ENCODE measurements around the gene ABHD12B.
A peak's percentile ranks its signal among the peaks of the same experiment; 100 is the strongest.

ABHD12B gene

DNA sequence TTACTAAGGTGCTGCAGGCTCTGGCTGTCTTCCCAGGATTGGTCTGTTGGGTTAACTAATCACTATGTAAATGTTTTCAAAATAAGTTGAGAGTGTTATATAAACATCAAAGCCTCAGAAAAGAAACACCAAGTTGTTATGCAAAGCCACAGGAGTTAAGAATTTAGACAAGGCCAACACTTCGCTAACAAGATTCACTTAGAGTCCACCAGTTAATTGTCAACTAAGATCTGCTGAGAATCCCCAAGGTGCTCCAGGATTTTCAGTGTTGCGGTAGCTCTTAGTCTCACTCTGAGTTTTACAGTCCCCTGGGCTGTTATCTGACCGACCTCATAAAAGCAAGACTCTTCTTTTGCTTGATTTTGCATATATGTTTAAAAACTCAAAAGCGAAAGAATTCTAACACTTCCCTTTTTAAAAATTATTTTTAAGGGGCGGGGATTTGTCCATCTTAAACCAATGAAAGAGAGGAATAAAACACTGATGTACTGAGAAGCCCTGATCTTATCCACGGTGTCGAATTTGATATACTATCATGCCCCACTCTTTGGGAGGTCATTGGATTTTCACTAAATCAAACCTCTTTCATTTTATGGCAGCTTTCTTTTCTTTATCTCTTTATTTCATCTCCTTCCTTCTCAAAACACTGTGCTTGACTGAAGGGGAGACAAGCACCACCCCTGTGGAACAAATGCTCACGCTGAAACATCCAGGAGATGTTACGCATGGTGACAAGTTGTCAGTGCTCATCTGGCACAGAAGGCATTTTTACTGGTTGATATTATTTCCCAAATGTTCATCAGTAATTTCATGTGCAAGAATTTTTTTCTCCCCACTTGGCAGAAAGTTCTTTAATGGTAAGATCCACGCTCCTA, 47.9 kb upstream of the ABHD12B start:
- TF ChIP-seq, protein P1, sequence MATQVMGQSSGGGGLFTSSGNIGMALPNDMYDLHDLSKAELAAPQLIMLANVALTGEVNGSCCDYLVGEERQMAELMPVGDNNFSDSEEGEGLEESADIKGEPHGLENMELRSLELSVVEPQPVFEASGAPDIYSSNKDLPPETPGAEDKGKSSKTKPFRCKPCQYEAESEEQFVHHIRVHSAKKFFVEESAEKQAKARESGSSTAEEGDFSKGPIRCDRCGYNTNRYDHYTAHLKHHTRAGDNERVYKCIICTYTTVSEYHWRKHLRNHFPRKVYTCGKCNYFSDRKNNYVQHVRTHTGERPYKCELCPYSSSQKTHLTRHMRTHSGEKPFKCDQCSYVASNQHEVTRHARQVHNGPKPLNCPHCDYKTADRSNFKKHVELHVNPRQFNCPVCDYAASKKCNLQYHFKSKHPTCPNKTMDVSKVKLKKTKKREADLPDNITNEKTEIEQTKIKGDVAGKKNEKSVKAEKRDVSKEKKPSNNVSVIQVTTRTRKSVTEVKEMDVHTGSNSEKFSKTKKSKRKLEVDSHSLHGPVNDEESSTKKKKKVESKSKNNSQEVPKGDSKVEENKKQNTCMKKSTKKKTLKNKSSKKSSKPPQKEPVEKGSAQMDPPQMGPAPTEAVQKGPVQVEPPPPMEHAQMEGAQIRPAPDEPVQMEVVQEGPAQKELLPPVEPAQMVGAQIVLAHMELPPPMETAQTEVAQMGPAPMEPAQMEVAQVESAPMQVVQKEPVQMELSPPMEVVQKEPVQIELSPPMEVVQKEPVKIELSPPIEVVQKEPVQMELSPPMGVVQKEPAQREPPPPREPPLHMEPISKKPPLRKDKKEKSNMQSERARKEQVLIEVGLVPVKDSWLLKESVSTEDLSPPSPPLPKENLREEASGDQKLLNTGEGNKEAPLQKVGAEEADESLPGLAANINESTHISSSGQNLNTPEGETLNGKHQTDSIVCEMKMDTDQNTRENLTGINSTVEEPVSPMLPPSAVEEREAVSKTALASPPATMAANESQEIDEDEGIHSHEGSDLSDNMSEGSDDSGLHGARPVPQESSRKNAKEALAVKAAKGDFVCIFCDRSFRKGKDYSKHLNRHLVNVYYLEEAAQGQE (IDR thresholded peaks at IDR 0.05; ENCODE audit: insufficient replicate concordance, low read depth), result no peak
- TF ChIP-seq SPI1 (IDR thresholded peaks at IDR 0.05; ENCODE audit: borderline replicate concordance, low read depth), result peak; percentile 59
- no peak for DNase-seq (ENCODE audit: low read depth in 1 of 2, low spot score in 1 of 2)
- H3K27me3 ChIP-seq (ENCODE audit: insufficient read depth, poor library complexity, severe bottlenecking), result no peaks in the 10 kb centered on the region
- peak overlapping the region; percentile 6; the same call in 1 of the 2 replicates for H3K27ac ChIP-seq (replicated peaks)
- H3K4me3 ChIP-seq (replicated peaks; ENCODE audit: insufficient read depth, low read length), result no peak overlapping the region

DNA sequence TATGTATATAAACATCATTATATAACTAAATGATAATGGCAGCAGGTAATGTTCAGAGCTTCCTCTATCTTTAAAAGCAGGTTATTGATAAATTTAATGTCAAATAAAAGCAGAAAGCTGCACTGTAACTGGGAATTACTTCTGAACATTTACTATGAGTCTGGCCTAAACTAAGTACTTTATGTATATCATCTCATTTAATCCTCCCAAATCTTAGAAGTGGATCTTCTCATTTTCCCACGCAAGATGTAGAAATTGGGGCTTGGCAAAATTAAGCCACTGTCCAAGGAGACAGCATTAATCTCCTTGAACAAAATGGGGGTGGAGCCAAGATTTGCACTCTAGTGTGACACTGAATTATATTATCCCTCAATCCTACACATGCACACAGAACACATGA, 46.5 kb upstream of the ABHD12B start:
- Histone ChIP-seq H3K27me3 (ENCODE audit: insufficient read depth, poor library complexity, severe bottlenecking) (no peaks in the 10 kb centered on the region), H3K27ac (replicated peaks) (no peak overlapping the region), H3K4me3 (replicated peaks; ENCODE audit: insufficient read depth, low read length) (no peak overlapping the region)
- no peak for DNase-seq (ENCODE audit: low read depth in 1 of 2, low spot score in 1 of 2)
- TF ChIP-seq, protein P1 (IDR thresholded peaks at IDR 0.05; ENCODE audit: insufficient replicate concordance, low read depth), result no peak
- TF ChIP-seq, protein P2, sequence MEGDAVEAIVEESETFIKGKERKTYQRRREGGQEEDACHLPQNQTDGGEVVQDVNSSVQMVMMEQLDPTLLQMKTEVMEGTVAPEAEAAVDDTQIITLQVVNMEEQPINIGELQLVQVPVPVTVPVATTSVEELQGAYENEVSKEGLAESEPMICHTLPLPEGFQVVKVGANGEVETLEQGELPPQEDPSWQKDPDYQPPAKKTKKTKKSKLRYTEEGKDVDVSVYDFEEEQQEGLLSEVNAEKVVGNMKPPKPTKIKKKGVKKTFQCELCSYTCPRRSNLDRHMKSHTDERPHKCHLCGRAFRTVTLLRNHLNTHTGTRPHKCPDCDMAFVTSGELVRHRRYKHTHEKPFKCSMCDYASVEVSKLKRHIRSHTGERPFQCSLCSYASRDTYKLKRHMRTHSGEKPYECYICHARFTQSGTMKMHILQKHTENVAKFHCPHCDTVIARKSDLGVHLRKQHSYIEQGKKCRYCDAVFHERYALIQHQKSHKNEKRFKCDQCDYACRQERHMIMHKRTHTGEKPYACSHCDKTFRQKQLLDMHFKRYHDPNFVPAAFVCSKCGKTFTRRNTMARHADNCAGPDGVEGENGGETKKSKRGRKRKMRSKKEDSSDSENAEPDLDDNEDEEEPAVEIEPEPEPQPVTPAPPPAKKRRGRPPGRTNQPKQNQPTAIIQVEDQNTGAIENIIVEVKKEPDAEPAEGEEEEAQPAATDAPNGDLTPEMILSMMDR (IDR thresholded peaks at IDR 0.05; ENCODE audit: insufficient read depth, low read length), result no peak
- TF ChIP-seq GABPA (IDR thresholded peaks at IDR 0.05; ENCODE audit: low read depth) (no peak), SPI1 (IDR thresholded peaks at IDR 0.05; ENCODE audit: borderline replicate concordance, low read depth) (no peak), POLR2AphosphoS5 (IDR thresholded peaks at IDR 0.05; ENCODE audit: low read depth) (no peak)

DNA sequence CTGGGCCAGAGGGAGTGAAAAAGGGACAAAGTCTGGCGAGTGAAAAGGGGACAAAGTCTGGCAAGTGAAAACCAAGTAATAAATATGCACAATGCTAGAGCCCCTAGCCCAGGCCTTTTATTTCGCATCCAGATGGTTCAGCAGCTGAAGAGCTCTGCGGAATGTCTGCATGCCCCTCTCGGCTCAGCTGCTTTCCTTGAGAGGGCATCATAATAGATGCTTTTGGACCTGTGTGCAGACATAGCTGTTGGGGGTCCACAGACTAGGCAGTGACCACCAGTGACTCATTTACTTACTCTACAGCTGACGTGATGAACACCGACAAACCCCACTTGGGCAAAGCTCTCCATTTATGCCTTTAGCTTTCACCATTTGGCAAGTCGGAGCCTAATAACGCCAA, 45.2 kb upstream of the ABHD12B start:
- H3K4me3 ChIP-seq (replicated peaks; ENCODE audit: insufficient read depth, low read length), result no peak overlapping the region
- no peak for TF ChIP-seq SPI1 (IDR thresholded peaks at IDR 0.05; ENCODE audit: borderline replicate concordance, low read depth)
- TF ChIP-seq, protein P1 (IDR thresholded peaks at IDR 0.05; ENCODE audit: insufficient replicate concordance, low read depth), result no peak
- TF ChIP-seq GABPA (IDR thresholded peaks at IDR 0.05; ENCODE audit: low read depth), result no peak
- no peak for TF ChIP-seq POLR2AphosphoS5 (IDR thresholded peaks at IDR 0.05; ENCODE audit: low read depth)
- H3K27me3 ChIP-seq (ENCODE audit: insufficient read depth, poor library complexity, severe bottlenecking), result no peaks in the 10 kb centered on the region
- DNase-seq (ENCODE audit: low read depth in 1 of 2, low spot score in 1 of 2), result no peak
- H3K27ac ChIP-seq (replicated peaks), result no peak overlapping the region

Data from HL-60 (cell line).